K562 (cell line): Measurements from ENCODE around the gene PI16.

Experiments
- BRF1 ChIP-seq: IDR thresholded peaks from 3 replicates; pipeline ENCODE4 v1.6.1; 2011; ENCODE audit warnings: borderline replicate concordance, mild to moderate bottlenecking; ENCODE audit not compliant: insufficient read length; ENCODE audit errors: extremely low read depth
- MCM7 ChIP-seq, 2 experiments: fragments of 450-650 bp; IDR thresholded peaks; 2 replicates each; pipeline ENCODE4 v1.6.1; 2016 to 2018
- ZBTB7A ChIP-seq: IDR thresholded peaks from 2 replicates; pipeline ENCODE4 v1.6.1; 2011; ENCODE audit warnings: low read depth, mild to moderate bottlenecking, low read length, moderate library complexity, borderline replicate concordance; ENCODE audit not compliant: control insufficient read depth
- ZNF140 ChIP-seq: fragments of 250-450 bp; sonication (Bioruptor Pico); IDR thresholded peaks from 2 replicates; pipeline ENCODE4 v1.8.0; 2021; ENCODE audit warnings: moderate library complexity, mild to moderate bottlenecking, inconsistent platforms
- ZNF324 ChIP-seq: fragments of 250-450 bp; sonication (Bioruptor Pico); IDR thresholded peaks from 2 replicates; pipeline ENCODE4 v1.4.0; 2020; ENCODE audit warnings: mild to moderate bottlenecking
- TF ChIP-seq, protein P1 (sequence below), 3 experiments: IDR thresholded peaks in 2 of 3; conservative IDR thresholded peaks in 1 of 3; 2 replicates each; pipeline ENCODE4 v1.5.1; 2011 to 2012; ENCODE audit warnings: low read length in 3 of 3, mild to moderate bottlenecking in 3 of 3, control low read depth in 2 of 3, improper control_type of control experiment in 1 of 3, inconsistent platforms in 1 of 3, low read depth in 1 of 3, mixed read lengths in 1 of 3, moderate library complexity in 1 of 3; ENCODE audit not compliant: insufficient read depth in 2 of 3

DNA sequence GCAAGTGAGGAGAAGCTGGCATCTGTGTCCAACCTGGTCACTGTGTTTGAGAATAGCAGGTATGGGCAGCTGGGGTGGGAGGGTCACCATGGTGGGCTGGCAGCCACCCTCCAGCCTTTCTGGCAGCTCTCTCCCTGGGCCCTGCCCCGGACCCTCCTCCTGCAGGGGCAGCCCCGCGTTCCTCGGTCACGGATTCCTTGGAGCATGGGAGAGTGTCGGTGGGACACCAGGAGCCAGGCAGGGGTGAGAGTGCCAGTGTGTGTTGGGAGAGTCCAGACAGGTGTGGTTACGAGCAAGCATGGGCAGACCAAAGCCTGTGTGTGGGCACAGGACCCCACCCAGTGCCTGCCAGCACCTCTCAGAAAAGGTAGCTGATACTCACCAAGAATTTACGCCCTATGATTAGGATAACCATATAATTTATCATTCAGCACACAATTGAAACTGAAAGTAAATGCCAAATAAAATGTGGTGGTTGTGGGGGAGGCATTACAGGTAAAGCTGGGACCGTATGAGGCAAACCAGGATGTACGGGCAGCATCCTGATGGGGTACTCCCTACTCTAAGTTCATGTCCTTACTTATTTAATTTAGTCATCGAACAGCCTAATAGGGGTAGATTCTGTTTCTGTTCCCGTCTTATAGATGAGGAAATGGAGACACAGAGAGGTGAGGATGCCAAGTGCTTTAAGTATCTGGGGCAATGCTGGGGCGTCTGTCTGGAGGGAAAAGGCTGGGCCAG lies 51.5 kb downstream of the PI16 start:
- TF ChIP-seq MCM7 (IDR thresholded peaks at IDR 0.05), result no peak
- TF ChIP-seq ZNF140 (CRISPR knock-in tag), result no peak
- no peak for TF ChIP-seq BRF1
- TF ChIP-seq ZNF324 (CRISPR knock-in tag), result no peak
- TF ChIP-seq ZBTB7A, result no peak
- TF ChIP-seq, protein P1, sequence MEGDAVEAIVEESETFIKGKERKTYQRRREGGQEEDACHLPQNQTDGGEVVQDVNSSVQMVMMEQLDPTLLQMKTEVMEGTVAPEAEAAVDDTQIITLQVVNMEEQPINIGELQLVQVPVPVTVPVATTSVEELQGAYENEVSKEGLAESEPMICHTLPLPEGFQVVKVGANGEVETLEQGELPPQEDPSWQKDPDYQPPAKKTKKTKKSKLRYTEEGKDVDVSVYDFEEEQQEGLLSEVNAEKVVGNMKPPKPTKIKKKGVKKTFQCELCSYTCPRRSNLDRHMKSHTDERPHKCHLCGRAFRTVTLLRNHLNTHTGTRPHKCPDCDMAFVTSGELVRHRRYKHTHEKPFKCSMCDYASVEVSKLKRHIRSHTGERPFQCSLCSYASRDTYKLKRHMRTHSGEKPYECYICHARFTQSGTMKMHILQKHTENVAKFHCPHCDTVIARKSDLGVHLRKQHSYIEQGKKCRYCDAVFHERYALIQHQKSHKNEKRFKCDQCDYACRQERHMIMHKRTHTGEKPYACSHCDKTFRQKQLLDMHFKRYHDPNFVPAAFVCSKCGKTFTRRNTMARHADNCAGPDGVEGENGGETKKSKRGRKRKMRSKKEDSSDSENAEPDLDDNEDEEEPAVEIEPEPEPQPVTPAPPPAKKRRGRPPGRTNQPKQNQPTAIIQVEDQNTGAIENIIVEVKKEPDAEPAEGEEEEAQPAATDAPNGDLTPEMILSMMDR (IDR thresholded peaks at IDR 0.05 in 2 of 3, conservative IDR thresholded peaks at IDR 0.05 in 1 of 3; ENCODE audit: insufficient read depth in 2 of 3, low read depth in 1 of 3, low read length in 3 of 3), result no peak
